HG03060 (cell line): Measurements from ENCODE around the gene CLEC1B.
"Not testable (repeated sequence)": the region's sequence is repeated elsewhere in the genome, so short reads cannot be mapped to it uniquely, and the experiment has no call there.

ENCODE experiments used
- ATAC-seq: cut with Tn5 transposase; IDR thresholded peaks from one replicate; pipeline ENCODE4 v1.9.1; 2021; ENCODE audit warnings: low read depth, moderate number of reproducible peaks; ENCODE audit not compliant: unreplicated experiment

CLEC1B gene

GRCh38 chr12:9999016-9999415, at the start of gene CLEC1B:
Gene CLEC1B (minus strand): TSS chr12:9999121. CDS start chr12:9999100, 21 bp downstream.
- ATAC-seq = no peak

DNA sequence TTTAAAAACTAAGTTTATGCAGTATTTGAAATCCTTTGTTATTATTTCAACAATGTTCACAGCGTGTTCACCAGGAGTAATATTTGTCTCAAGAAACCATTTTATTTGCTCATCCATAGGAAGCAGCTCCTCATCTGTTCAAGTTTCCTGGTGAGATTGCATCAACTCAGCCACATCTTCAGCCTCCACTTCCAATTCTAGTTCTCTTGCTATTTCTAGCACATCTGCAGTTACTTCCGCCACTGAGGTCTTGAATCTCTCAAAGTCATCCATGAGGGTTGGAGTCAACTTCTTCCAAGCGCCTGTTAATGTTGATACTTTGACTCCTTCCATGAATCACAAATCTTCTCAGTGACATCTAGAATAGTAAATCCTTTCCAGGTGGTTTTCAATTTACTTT, 49.6 kb upstream of the CLEC1B start:
- no peak for ATAC-seq

DNA sequence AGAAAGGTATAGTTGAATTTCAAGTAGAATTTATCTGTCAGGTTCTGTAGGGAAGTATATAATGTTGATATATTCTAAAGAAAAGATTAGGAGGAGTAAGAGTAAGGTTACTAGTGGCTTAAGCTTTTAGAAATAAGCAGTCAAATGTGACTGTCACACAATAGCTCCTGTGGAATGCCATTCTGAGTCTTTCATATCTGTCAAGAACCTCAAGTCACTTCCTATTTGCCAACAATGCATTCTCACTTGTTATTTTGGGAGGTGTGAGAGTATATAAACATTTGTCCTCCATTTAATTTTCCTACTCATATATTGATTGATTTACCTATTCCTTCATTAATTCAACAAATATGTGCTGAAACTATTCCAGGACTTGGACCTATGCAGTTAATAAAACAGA, 43.2 kb upstream of the CLEC1B start:
- ATAC-seq = no peak

- ATAC-seq = no peak
Observed at GRCh38 chr12:10033783-10034545, 35.0 kb upstream of the CLEC1B start.

DNA sequence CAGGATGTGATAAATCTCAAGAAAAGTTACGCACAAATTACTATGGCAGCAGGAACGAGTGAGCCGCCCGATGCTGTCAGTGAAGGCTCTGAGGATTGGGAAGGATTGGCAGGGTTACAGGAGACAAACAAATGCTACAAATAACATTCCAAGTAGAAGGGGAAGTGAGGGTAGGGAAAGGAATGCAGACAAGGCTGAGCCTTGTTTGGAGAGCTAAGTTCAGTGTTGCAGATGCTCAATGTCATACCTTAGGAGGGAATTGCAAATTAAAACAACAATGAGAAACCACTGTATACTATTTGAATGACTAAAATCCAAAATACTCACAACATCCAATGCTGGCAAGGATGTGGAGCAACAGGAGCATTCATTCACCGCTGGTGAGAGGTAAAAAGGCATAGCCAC, 32.9 kb upstream of the CLEC1B start:
- ATAC-seq = no peak

- no peak for ATAC-seq
Observed at GRCh38 chr12:10031321-10031720, 32.4 kb upstream of the CLEC1B start.

- no peak for ATAC-seq
Observed at GRCh38 chr12:10030446-10030845, 31.5 kb upstream of the CLEC1B start, which contains the start of gene CLEC9A. Gene CLEC9A (plus strand): TSS chr12:10030682. CDS start chr12:10052688, 22,006 bp downstream.

GRCh38 chr12:10027721-10028120, 28.8 kb upstream of the CLEC1B start:
- no peak for ATAC-seq

- ATAC-seq = no peak
Observed at GRCh38 chr12:10027311-10027710, 28.4 kb upstream of the CLEC1B start.

DNA sequence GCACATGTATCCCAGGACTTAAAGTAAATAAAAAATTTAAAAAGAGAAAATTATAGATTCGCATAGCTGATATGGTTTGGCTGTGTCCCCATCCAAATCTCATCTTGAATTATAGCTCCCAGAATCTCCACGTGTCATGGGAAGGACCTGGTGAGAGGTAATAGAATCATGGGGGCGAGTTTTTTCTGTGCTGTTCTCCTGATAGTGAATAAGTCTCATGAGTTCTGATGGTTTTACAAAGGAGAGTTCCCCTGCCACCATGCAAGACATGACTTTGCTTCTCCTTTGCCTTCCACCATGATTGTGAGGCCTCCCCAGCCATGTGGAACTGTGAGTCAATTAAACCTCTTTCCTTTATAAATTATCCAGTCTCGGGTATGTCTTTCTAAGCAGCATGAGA, 27.7 kb upstream of the CLEC1B start:
- ATAC-seq = not testable (repeated sequence)

DNA sequence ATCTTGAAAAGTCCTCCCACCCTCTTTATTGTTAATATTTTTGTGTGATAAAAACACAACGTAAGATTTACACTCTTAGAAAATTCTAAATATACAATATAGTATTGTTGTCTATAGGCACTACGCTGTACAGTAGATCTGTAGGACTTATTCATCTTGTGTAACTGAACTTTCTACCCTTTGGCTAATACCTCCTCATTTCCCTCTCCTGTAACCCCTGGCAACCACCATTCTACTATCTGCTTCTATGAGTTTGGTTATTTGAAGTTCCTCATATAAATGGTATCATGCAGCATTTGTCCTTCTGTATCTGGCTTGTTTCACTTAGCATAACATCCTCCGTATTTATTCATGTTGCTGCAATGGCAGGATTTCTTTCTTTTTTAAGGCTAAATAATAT, 26.3 kb upstream of the CLEC1B start:
- ATAC-seq = no peak

DNA sequence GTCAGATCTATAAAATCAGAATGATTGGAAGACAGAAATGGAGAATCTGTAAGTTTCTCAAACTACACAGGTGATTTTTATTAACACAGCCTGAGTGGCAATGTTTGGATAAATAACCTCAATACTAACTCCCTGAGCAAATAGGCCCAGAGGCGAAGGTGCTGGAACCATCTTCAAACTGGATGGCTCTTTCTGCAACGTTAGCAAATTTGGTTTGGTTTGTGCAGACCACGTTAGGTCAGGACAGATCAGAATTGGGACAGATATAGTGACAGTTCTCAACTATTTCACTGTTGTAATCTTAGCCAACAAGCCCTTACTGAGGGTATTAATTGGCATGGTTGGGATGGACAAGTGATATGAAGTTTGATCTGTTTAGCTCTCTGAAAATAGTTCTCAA, 22.4 kb upstream of the CLEC1B start:
- no peak for ATAC-seq

- no peak for ATAC-seq
Observed at GRCh38 chr12:10018386-10018785, 19.5 kb upstream of the CLEC1B start.

DNA sequence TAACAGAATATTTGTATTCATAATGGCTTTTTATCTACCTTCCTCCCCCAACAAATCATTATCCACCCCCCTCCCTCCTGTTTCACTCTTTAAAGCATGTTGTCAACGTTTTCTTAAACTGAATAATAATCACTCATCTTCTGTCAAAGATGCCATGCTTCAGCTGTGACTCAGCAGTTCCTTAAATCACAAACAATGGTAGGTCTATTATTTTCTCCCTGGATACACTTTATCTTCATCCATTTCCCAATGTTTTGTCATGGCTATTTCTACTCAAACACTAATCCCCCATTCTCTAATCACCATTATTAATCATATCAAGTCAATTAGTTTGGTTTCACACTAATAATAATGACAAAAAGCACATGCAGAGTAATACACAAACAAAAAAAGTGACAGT, 18.0 kb upstream of the CLEC1B start:
- ATAC-seq = no peak

DNA sequence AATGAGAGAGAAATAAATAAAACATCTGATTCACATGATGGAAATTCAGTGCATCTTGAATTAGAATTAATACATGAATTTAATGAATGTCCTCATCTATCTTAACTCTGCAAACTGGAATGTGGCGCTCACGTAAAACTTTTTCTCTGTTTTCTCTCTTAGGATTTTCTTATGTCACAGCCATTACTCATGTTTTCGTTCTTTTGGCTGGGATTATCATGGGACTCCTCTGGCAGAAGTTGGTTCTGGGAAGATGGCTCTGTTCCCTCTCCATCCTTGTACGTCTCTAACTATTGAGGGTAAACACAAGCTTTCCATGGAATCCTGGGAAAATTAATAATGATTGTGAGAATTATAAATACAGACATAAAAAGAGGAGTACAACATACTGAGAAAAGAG, 16.5 kb upstream of the CLEC1B start:
- ATAC-seq = no peak

- ATAC-seq = no peak
Observed at GRCh38 chr12:10012630-10013330, 13.9 kb upstream of the CLEC1B start.

DNA sequence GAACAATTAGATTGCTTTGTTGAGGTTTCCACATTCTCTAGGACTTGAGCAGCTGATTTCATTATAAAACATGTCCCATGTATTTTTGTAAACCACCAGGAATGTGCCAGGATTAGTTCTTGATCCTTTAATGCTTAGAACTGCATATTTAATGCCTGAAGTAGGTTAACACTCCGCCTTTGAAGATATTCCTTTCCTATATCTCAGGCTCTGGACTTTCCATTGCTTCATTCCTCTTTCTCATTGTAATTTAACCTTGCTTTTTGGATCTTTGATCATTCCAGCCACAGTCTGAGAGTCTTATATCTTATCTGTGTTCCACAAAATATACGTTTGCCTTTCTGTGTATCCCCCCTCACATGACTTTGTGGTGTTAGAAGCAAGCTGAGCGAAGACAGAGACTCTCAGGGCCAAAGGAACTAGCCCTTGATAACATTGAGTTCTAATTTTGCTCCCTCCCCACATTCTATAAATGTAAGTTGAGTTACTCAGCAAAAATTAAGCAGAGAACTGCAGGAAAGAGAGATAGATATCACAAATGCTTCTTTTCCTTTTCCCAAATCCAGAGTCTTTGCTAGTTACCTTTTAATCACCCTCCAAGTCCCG, 2.4 kb upstream of the CLEC1B start:
- no peak for ATAC-seq

- no peak for ATAC-seq
Observed at GRCh38 chr12:9992296-9992695, 6.6 kb downstream of the CLEC1B start.

DNA sequence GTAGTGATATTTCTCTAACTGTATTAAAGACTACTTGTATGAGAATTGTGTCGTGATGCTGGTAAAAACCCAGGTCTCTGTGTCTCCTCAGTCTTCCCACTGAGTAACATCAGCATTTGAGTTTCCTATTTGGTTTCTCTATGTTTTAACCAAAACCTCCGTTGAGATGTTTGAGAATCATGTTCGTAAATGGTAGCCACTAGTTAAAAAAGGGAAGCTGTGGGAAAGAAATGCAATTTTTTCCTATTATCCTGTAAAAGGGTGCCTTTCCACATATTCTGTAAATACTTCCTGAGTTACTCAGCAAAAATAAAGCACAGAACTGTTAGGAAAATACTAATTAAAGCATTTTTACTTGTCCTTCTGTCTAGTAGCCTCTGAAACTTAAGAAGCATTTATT, 7.0 kb downstream of the CLEC1B start:
- ATAC-seq = no peak

DNA sequence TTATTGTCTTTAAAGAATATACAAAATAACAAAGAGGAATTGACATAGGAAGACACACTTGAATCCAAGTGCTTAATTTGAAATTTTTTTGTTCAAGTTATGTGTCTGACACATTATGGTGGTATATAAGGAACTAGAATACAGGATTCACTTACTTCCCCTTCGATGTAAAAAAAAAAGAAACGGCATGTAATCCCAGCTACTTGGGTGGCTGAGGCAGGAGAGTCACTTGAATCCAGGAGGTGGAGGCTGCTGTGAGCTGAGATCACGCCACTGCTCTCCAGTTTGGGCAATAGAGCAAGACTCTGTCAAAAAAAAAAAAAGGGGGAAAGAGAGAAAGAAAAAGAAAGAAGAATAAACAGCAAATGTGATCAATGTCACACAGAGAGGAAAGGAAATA, 18.8 kb downstream of the CLEC1B start:
- ATAC-seq = no peak

- ATAC-seq = no peak
Observed at GRCh38 chr12:9977916-9978315, 21.0 kb downstream of the CLEC1B start.

GRCh38 chr12:9976626-9977025, 22.3 kb downstream of the CLEC1B start:
- not testable (repeated sequence) for ATAC-seq
